A673 (cell line): ENCODE measurements around the gene ROR2. TPM values are rescaled to one million over a fixed set of nuclear protein-coding genes. Genes with fewer than 3 reads are reported as not detected.

ENCODE experiments used
- BruUV-seq: library from RNA; stranded (reverse); fragments of 400-500 nt; replicated peaks from 2 replicates; lab custom pipeline; 2021; lab: Mats Ljungman, UMichigan
- CTCF ChIA-PET: fragments of 300-600 bp; sonication (Branson Sonifier 250); formaldehyde crosslinking; loops from one replicate; lab custom pipeline; 2022; ENCODE audit warnings: antibody characterized with exemption; lab: Charles Lee
- POLR2A ChIA-PET: fragments of 300-600 bp; sonication (Branson Sonifier 250); formaldehyde crosslinking; loops from one replicate; lab custom pipeline; 2022; ENCODE audit warnings: antibody characterized with exemption; ENCODE audit not compliant: low non-redundant PET; lab: Charles Lee
- DNase-seq: peaks from one replicate; pipeline ENCODE4 v3.0.0-alpha.2; 2015; ENCODE audit warnings: low spot score
- H3K27ac ChIP-seq: fragments of 200-600 bp; sonication (generic); 2 replicates; pipeline ENCODE4 v1.5.1; 2016; ENCODE audit warnings: mixed run types, low read depth, mild to moderate bottlenecking, mixed read lengths, antibody characterized with exemption, low read length; ENCODE audit not compliant: poor library complexity, severe bottlenecking
- H3K27me3 ChIP-seq: fragments of 200-600 bp; sonication (generic); replicated peaks from 2 replicates; pipeline ENCODE4 v1.6.1; 2017; ENCODE audit warnings: mixed run types, low read depth, mild to moderate bottlenecking, mixed read lengths, antibody characterized with exemption, low read length; ENCODE audit not compliant: insufficient read depth, poor library complexity
- H3K36me3 ChIP-seq: fragments of 200-600 bp; sonication (generic); 2 replicates; pipeline ENCODE4 v1.6.1; 2016; ENCODE audit warnings: mixed run types, mild to moderate bottlenecking, mixed read lengths, antibody characterized with exemption, low read length; ENCODE audit not compliant: insufficient read depth, poor library complexity, severe bottlenecking
- H3K4me1 ChIP-seq: fragments of 200-600 bp; sonication (generic); 2 replicates; pipeline ENCODE4 v1.6.1; 2017; ENCODE audit warnings: mixed run types, mild to moderate bottlenecking, mixed read lengths, antibody characterized with exemption, low read length; ENCODE audit not compliant: insufficient read depth, poor library complexity, severe bottlenecking
- H3K4me3 ChIP-seq: fragments of 200-600 bp; sonication (generic); 2 replicates; pipeline ENCODE4 v1.5.1; 2016; ENCODE audit warnings: low read depth, mixed run types, mild to moderate bottlenecking, mixed read lengths, low read length; ENCODE audit not compliant: poor library complexity, severe bottlenecking
- H3K9me3 ChIP-seq: fragments of 200-600 bp; sonication (generic); 2 replicates; pipeline ENCODE4 v1.6.1; 2016; ENCODE audit warnings: mixed run types, low read depth, mild to moderate bottlenecking, mixed read lengths, antibody characterized with exemption, low read length; ENCODE audit not compliant: poor library complexity, severe bottlenecking
- CTCF ChIP-seq: fragments of 300-800, 200-600 bp; sonication (generic); conservative IDR thresholded peaks from 2 replicates; pipeline ENCODE4 v1.5.1; 2017; ENCODE audit warnings: low read depth, mild to moderate bottlenecking, antibody characterized with exemption, low read length, moderate library complexity, mixed read lengths
- EZH2 ChIP-seq: fragments of 200-600 bp; sonication (generic); IDR thresholded peaks from 2 replicates; pipeline ENCODE4 v1.6.1; 2017; ENCODE audit warnings: borderline replicate concordance, low read depth, mild to moderate bottlenecking, mixed read lengths, antibody characterized with exemption, low read length; ENCODE audit not compliant: poor library complexity, severe bottlenecking
- intact Hi-C: fragments of 100-400 bp; cut with micrococcal nuclease; formaldehyde crosslinking; loops from one replicate; pipeline ENCODE4 v1.10.0; 2022; ENCODE audit not compliant: unreplicated experiment
- total RNA-seq: library from RNA; stranded (reverse); gene quantifications from 2 replicates; pipeline ENCODE4 v1.2.3, GENCODE V29; 2021

ROR2 gene
- total RNA-seq, 1 experiment from 2014 or later, result 12.3 TPM

GRCh38 chr9:91773156-91773555, 176.9 kb downstream of the ROR2 start:
- CTCF ChIA-PET, result interaction anchor here (1.1 kb wide), 1 partner anchor 177 kb away, joined by 5 read pairs; the partner anchor contains the start of gene ROR2
- no peak for DNase-seq

DNA sequence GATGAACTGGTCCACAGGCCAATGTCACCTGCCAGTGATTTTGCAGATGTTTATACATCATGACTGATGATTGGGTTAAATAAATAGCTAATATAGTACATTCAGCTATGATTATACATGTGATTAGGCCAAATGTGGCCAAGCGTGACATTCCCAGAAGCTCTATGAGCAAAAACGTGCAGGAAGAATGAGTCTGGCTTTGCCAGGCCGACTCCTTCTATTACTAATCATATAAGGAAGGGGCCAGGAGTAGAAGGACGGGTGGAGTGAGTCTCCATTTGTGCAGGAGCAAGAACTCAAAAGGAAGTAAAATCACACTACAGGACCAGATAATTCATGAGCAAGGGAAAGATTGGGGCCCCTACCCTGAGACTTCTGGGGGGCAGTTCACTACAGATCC, 178.2 kb downstream of the ROR2 start:
- no peaks in the 10 kb centered on the region for H3K9me3 ChIP-seq
- no peaks in the 10 kb centered on the region for H3K36me3 ChIP-seq
- POLR2A ChIA-PET, result no interaction called here
- H3K27me3 ChIP-seq, result peaks cover 14% of the 10 kb centered on the region
- no peak for DNase-seq
- no peak overlapping the region for H3K27ac ChIP-seq
- H3K4me1 ChIP-seq, result peaks cover 7% of the 10 kb centered on the region
- H3K4me3 ChIP-seq, result no peak overlapping the region
- intact Hi-C loops, result no loop called here
- TF ChIP-seq EZH2 (no peak), CTCF (no peak)
- BruUV-seq, result no TSS peak
- CTCF ChIA-PET, result interaction anchor here (1.3 kb wide), 1 partner anchor 10 kb away, joined by 3 read pairs; no protein-coding TSS in a partner anchor

More at GRCh38 chr9:91773156-91773555, 176.9 kb downstream of the ROR2 start:
- H3K27me3 ChIP-seq, result peaks cover 6% of the 10 kb centered on the region
- peaks cover 10% of the 10 kb centered on the region for H3K4me1 ChIP-seq
- H3K4me3 ChIP-seq, result no peak overlapping the region
- intact Hi-C loops, result no loop called here
- H3K36me3 ChIP-seq, result no peaks in the 10 kb centered on the region
- no peak for TF ChIP-seq EZH2
- no peak for TF ChIP-seq CTCF
- no peaks in the 10 kb centered on the region for H3K9me3 ChIP-seq
- POLR2A ChIA-PET, result no interaction called here
- no peak overlapping the region for H3K27ac ChIP-seq
- no TSS peak for BruUV-seq

GRCh38 chr9:91771027-91771426, 179.0 kb downstream of the ROR2 start:
- POLR2A ChIA-PET, result no interaction called here
- no TSS peak for BruUV-seq
- H3K4me3 ChIP-seq, result no peak overlapping the region
- no peak overlapping the region for H3K27ac ChIP-seq
- H3K4me1 ChIP-seq, result peaks cover 8% of the 10 kb centered on the region
- peaks cover 14% of the 10 kb centered on the region for H3K27me3 ChIP-seq
- intact Hi-C loops, result no loop called here
- no peaks in the 10 kb centered on the region for H3K9me3 ChIP-seq
- DNase-seq, result peak; percentile 25
- TF ChIP-seq EZH2, result no peak
- peak; percentile 43 for TF ChIP-seq CTCF
- CTCF ChIA-PET, result interaction anchor here (0.5 to 1.3 kb wide), 2 partner anchors 10 to 178 kb away, joined by 3 read pairs; no protein-coding TSS in a partner anchor
- H3K36me3 ChIP-seq, result no peaks in the 10 kb centered on the region
